GM12878 (cell line): ENCODE results near the gene TFCP2. TPM values are rescaled to one million over a fixed set of nuclear protein-coding genes. Genes with fewer than 3 reads are reported as not detected.

Experiments used
- ATAC-seq: fragments of 200-7000 bp; cut with Tn5 transposase; 3 replicates; pipeline ENCODE4 v1.9.1; 2020; ENCODE audit warnings: mild to moderate bottlenecking, moderate library complexity
- BruUV-seq: library from RNA; stranded (reverse); fragments of 400-500 nt; replicated peaks from 2 replicates; lab custom pipeline; 2021; lab: Mats Ljungman, UMichigan
- CTCF ChIA-PET: fragments of 300-600 bp; sonication (Branson Sonifier 250); formaldehyde crosslinking; extraction: SDS; loops from one replicate; lab custom pipeline; 2021; ENCODE audit warnings: inconsistent platforms; lab: Yijun Ruan, JAX
- POLR2A ChIA-PET: fragments of 350-600 bp; formaldehyde crosslinking; extraction: SDS; loops from one replicate; lab custom pipeline; 2021; ENCODE audit warnings: inconsistent platforms; lab: Charles Lee
- RAD21 ChIA-PET: fragments of 300-600 bp; sonication (Branson Sonifier 250); formaldehyde crosslinking; loops from one replicate; lab custom pipeline; 2023; ENCODE audit warnings: antibody characterized with exemption; ENCODE audit not compliant: unreplicated experiment; lab: Charles Lee
- SMC1A ChIA-PET: fragments of 300-600 bp; sonication (Branson Sonifier 250); formaldehyde crosslinking; loops from one replicate; lab custom pipeline; 2023; ENCODE audit not compliant: unreplicated experiment, uncharacterized antibody; lab: Charles Lee
- DNase-seq: peaks from one replicate; pipeline ENCODE4 v3.0.0-alpha.2; 2011; ENCODE audit warnings: low read depth, low spot score
- FAIRE-seq: peaks from 3 replicates; lab custom pipeline; 2011; peaks lifted over from hg19 to GRCh38; lab: Jason Lieb, UNC
- H2AFZ ChIP-seq: 2 replicates; pipeline ENCODE4 v1.6.0; 2011; ENCODE audit warnings: low read depth, low read length, control low read depth; ENCODE audit not compliant: control insufficient read depth
- H3K27ac ChIP-seq: 2 replicates; pipeline ENCODE4 v1.5.1; 2011; ENCODE audit warnings: control low read depth; ENCODE audit not compliant: control insufficient read depth, insufficient read depth
- H3K27me3 ChIP-seq, 2 experiments: replicated peaks in 1 of 2; 2 replicates each; pipeline versions ENCODE4 v1.6.0 to v1.6.1; 2011; ENCODE audit warnings: low read length in 1 of 2; ENCODE audit not compliant: control insufficient read depth in 2 of 2, insufficient read depth in 2 of 2
- H3K36me3 ChIP-seq, 2 experiments: 2 replicates each; pipeline ENCODE4 v1.5.1; 2011; ENCODE audit warnings: low read length in 1 of 2; ENCODE audit not compliant: control insufficient read depth in 2 of 2, insufficient read depth in 2 of 2
- H3K4me1 ChIP-seq: 2 replicates; pipeline ENCODE4 v1.6.1; 2011; ENCODE audit warnings: mild to moderate bottlenecking, low read length, moderate library complexity, mixed read lengths; ENCODE audit not compliant: control insufficient read depth, insufficient read depth
- H3K4me2 ChIP-seq: 2 replicates; pipeline ENCODE4 v1.6.0; 2011; ENCODE audit warnings: control low read depth; ENCODE audit not compliant: control insufficient read depth, insufficient read depth
- H3K4me3 ChIP-seq: fragments of 200-600 bp; sonication (generic); 2 replicates; pipeline ENCODE4 v1.5.1; 2016
- H3K79me2 ChIP-seq: 2 replicates; pipeline ENCODE4 v1.6.0; 2011; ENCODE audit warnings: low read length; ENCODE audit not compliant: control insufficient read depth, insufficient read depth
- H3K9ac ChIP-seq: 2 replicates; pipeline ENCODE4 v1.8.0; 2011; ENCODE audit warnings: low read length, control low read depth, mixed read lengths; ENCODE audit not compliant: control insufficient read depth, insufficient read depth
- H3K9me3 ChIP-seq: replicated peaks from 3 replicates; pipeline ENCODE4 v1.5.1; 2011; ENCODE audit warnings: mild to moderate bottlenecking, low read length; ENCODE audit not compliant: control insufficient read depth, insufficient read depth
- H4K20me1 ChIP-seq: 2 replicates; pipeline ENCODE4 v1.6.0; 2011; ENCODE audit not compliant: control insufficient read depth, insufficient read depth
- BHLHE40 ChIP-seq, 2 experiments: fragments of 450-650 bp in 1 of 2; IDR thresholded peaks; 2 replicates each; pipeline ENCODE4 v1.6.1; 2011 to 2017; ENCODE audit warnings: low read depth in 2 of 2, borderline replicate concordance in 1 of 2, improper control_type of control experiment in 1 of 2, low read length in 1 of 2, mild to moderate bottlenecking in 1 of 2
- EGR1 ChIP-seq, 2 experiments: IDR thresholded peaks; 1 replicate in 1 of 2; 2 replicates in 1 of 2; pipeline ENCODE4 v1.6.1; 2011 to 2012; ENCODE audit warnings: low read depth in 2 of 2, low read length in 2 of 2, borderline replicate concordance in 1 of 2, mild to moderate bottlenecking in 1 of 2, moderate library complexity in 1 of 2
- GATAD2B ChIP-seq: fragments of 450-650 bp; conservative IDR thresholded peaks from 2 replicates; pipeline ENCODE4 v1.6.1; 2017; ENCODE audit warnings: low read depth, mild to moderate bottlenecking, moderate library complexity
- HDAC6 ChIP-seq: fragments of 200-600 bp; sonication (generic); IDR thresholded peaks from one replicate; pipeline ENCODE4 v1.8.0; 2017; ENCODE audit warnings: antibody characterized with exemption; ENCODE audit not compliant: unreplicated experiment
- IKZF1 ChIP-seq: fragments of 450-650 bp; conservative IDR thresholded peaks from 2 replicates; pipeline ENCODE4 v1.6.1; 2017; ENCODE audit warnings: antibody characterized with exemption, mild to moderate bottlenecking
- IKZF2 ChIP-seq, 2 experiments: fragments of 450-650 bp; IDR thresholded peaks; 2 replicates each; pipeline ENCODE4 v1.6.1; 2017; ENCODE audit warnings: mild to moderate bottlenecking in 2 of 2, moderate library complexity in 2 of 2
- KAT2A ChIP-seq: conservative IDR thresholded peaks from 2 replicates; pipeline ENCODE4 v1.6.1; 2011; ENCODE audit warnings: low read depth, low read length; ENCODE audit not compliant: control insufficient read depth
- MEF2B ChIP-seq: fragments of 450-650 bp; IDR thresholded peaks from 2 replicates; pipeline ENCODE4 v1.6.1; 2018; ENCODE audit warnings: mild to moderate bottlenecking, moderate library complexity; ENCODE audit not compliant: partially characterized antibody, poor library complexity, severe bottlenecking
- MLLT1 ChIP-seq: fragments of 450-650 bp; IDR thresholded peaks from 2 replicates; pipeline ENCODE4 v1.6.1; 2016; ENCODE audit warnings: mild to moderate bottlenecking
- NBN ChIP-seq: fragments of 450-650 bp; IDR thresholded peaks from 2 replicates; pipeline ENCODE4 v1.6.1; 2016
- PAX8 ChIP-seq: fragments of 450-650 bp; IDR thresholded peaks from 2 replicates; pipeline ENCODE4 v1.6.1; 2017; ENCODE audit warnings: mild to moderate bottlenecking, moderate library complexity
- RAD51 ChIP-seq: fragments of 450-650 bp; IDR thresholded peaks from 2 replicates; pipeline ENCODE4 v1.6.1; 2016; ENCODE audit warnings: moderate library complexity, mild to moderate bottlenecking, inconsistent platforms
- USF1 ChIP-seq: IDR thresholded peaks from 2 replicates; pipeline ENCODE4 v1.6.1; 2011; ENCODE audit warnings: borderline replicate concordance, low read depth, mild to moderate bottlenecking, moderate library complexity, mixed read lengths, low read length; ENCODE audit not compliant: insufficient read depth; ENCODE audit errors: extremely low read length
- YY1 ChIP-seq: IDR thresholded peaks from 2 replicates; pipeline ENCODE4 v1.6.1; 2011; ENCODE audit warnings: low read depth, mild to moderate bottlenecking, low read length
- ZNF217 ChIP-seq: fragments of 450-650 bp; IDR thresholded peaks from 2 replicates; pipeline ENCODE4 v1.6.1; 2017; ENCODE audit warnings: antibody characterized with exemption, mild to moderate bottlenecking
- ZSCAN29 ChIP-seq: fragments of 450-650 bp; IDR thresholded peaks from 2 replicates; pipeline ENCODE4 v1.6.1; 2017; ENCODE audit warnings: mild to moderate bottlenecking, moderate library complexity
- whole genome bisulfite sequencing: methylation state at CpG from one replicate; pipeline ENCODE4 v1.1.6; 2016; ENCODE audit warnings: low lambda C conversion rate; ENCODE audit not compliant: insufficient replicate concordance, insufficient coverage; ENCODE audit errors: missing lambda C conversion rate; 5-methylcytosine and 5-hydroxymethylcytosine counted together
- in situ Hi-C: fragments of 300-500 bp; cut with MboI; formaldehyde crosslinking; loops from 9 replicates; pipeline ENCODE4 v1.14.3; 2018; ENCODE audit warnings: mixed read lengths
- intact Hi-C: fragments of 100-400 bp; cut with micrococcal nuclease; formaldehyde crosslinking; loops from one replicate; pipeline ENCODE4 v1.14.2; 2022; ENCODE audit not compliant: unreplicated experiment
- polyA plus RNA-seq, 11 experiments: library from polyadenylated mRNA; depleted of rRNA in 4 of 11; unstranded in 6 of 11; stranded (reverse) in 5 of 11; fragments of >200 nt; fragmentation: Nextera tagmentation in 4 of 11; fragmentation: Illumina TruSeq in 1 of 11; extraction: Ambion mirVana in 4 of 11; extraction: Trizol in 1 of 11; gene quantifications; 1 replicate in 1 of 11; 2 replicates in 10 of 11; pipeline versions ENCODE4 v1.2.1 to v1.2.3, GENCODE V29; 2011 to 2016; ENCODE audit warnings: inconsistent platforms in 2 of 11, missing spikeins in 2 of 11, low read depth in 1 of 11
- total RNA-seq, 4 experiments: library from RNA; depleted of rRNA in 3 of 4; stranded (reverse); fragments of >200 nt in 3 of 4; fragmentation: Illumina TruSeq in 1 of 4; extraction: Trizol in 1 of 4; gene quantifications; 2 replicates each; pipeline versions ENCODE4 v1.2.1 to v1.2.3, GENCODE V29; 2013 to 2021
- TF ChIP-seq, protein P1 (sequence below): fragments of 450-650 bp; IDR thresholded peaks from 2 replicates; pipeline ENCODE4 v1.6.1; 2017; ENCODE audit warnings: mild to moderate bottlenecking, low read depth, inconsistent platforms; ENCODE audit not compliant: poor library complexity, severe bottlenecking

TFCP2 gene
- total and polyA plus RNA-seq, 10 of the 15 experiments (the other 5 are each of a cell fraction or from before 2014, with no cell fraction given) = 5.8 to 29.7 (median 14.2) TPM

DNA sequence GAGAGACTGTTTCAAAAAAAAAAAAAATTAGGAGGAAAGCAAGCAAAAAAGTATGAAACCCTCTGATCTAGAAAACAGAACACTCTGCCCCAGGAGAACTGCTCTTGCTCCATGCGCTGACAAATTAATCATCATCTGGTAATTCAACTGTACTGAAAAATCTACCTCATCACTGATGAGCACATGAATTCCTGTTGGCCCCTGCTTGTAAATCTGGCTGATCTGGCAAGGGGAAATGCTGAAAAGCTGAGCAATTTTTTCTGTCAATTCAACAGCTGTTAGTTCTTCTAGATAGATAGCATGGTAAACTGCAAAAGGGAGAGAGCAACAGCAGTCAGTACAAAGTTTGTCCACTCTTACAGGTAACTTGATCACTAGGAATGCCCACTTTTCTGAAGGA, 74.3 kb downstream of the TFCP2 start:
- ATAC-seq (no peak), DNase-seq (no peak), FAIRE-seq (no peak)
- in situ Hi-C loops = no loop called here
- BruUV-seq = no TSS peak
- H4K20me1 ChIP-seq = no peaks in the 10 kb centered on the region
- intact Hi-C loops = no loop called here
- no peaks in the 10 kb centered on the region for H3K9me3 ChIP-seq
- no peaks in the 10 kb centered on the region for H3K79me2 ChIP-seq
- ChIA-PET RAD21 (no interaction called here), CTCF (no interaction called here), POLR2A (no interaction called here), SMC1A (interaction anchor here (0.7 to 1.2 kb wide), 3 partner anchors 12 to 241 kb away, joined by 3 to 5 read pairs (median 3); no protein-coding TSS in a partner anchor)
- peaks cover 5 to 28% of the 10 kb centered on the region in 2 experiments for H3K36me3 ChIP-seq
- H3K4me3 ChIP-seq = no peak overlapping the region
- H3K27ac ChIP-seq = no peak overlapping the region
- no peak overlapping the region for H3K9ac ChIP-seq
- H3K4me2 ChIP-seq = no peak overlapping the region
- WGBS = 100% methylated on average over 1 of the region's 1 CpG
- H2AFZ ChIP-seq = no peak overlapping the region
- no peak for TF ChIP-seq BHLHE40 (IDR thresholded peaks at IDR 0.05; ENCODE audit: borderline replicate concordance in 1 of 2, low read depth in 2 of 2, low read length in 1 of 2)
- TF ChIP-seq USF1 = no peak
- no peak for TF ChIP-seq HDAC6
- no peak for TF ChIP-seq NBN
- no peak for TF ChIP-seq IKZF1
- TF ChIP-seq KAT2A = no peak
- TF ChIP-seq YY1 = no peak
- no peak for TF ChIP-seq EGR1 (IDR thresholded peaks at IDR 0.05; ENCODE audit: borderline replicate concordance in 1 of 2, low read depth in 2 of 2, low read length in 2 of 2)
- no peak for TF ChIP-seq ZSCAN29
- TF ChIP-seq GATAD2B = no peak
- no peak for TF ChIP-seq MEF2B
- no peak for TF ChIP-seq PAX8
- no peak for TF ChIP-seq RAD51
- TF ChIP-seq, protein P1, sequence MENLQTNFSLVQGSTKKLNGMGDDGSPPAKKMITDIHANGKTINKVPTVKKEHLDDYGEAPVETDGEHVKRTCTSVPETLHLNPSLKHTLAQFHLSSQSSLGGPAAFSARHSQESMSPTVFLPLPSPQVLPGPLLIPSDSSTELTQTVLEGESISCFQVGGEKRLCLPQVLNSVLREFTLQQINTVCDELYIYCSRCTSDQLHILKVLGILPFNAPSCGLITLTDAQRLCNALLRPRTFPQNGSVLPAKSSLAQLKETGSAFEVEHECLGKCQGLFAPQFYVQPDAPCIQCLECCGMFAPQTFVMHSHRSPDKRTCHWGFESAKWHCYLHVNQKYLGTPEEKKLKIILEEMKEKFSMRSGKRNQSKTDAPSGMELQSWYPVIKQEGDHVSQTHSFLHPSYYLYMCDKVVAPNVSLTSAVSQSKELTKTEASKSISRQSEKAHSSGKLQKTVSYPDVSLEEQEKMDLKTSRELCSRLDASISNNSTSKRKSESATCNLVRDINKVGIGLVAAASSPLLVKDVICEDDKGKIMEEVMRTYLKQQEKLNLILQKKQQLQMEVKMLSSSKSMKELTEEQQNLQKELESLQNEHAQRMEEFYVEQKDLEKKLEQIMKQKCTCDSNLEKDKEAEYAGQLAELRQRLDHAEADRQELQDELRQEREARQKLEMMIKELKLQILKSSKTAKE = no peak
- no peak for TF ChIP-seq ZNF217
- TF ChIP-seq MLLT1 = no peak
- TF ChIP-seq IKZF2 (IDR thresholded peaks at IDR 0.05) = no peak
- no peaks in the 10 kb centered on the region for H3K27me3 ChIP-seq
- H3K4me1 ChIP-seq = no peaks in the 10 kb centered on the region
